HG02943 (cell line): Measurements from ENCODE around the gene LRIT2.
A peak's percentile ranks its signal among the peaks of the same experiment; 100 is the strongest.

ENCODE experiments used
- ATAC-seq: cut with Tn5 transposase; IDR thresholded peaks from one replicate; pipeline ENCODE4 v1.9.1; 2021; ENCODE audit warnings: mild to moderate bottlenecking, low read depth, moderate library complexity; ENCODE audit not compliant: unreplicated experiment

Gene LRIT2, protein sequence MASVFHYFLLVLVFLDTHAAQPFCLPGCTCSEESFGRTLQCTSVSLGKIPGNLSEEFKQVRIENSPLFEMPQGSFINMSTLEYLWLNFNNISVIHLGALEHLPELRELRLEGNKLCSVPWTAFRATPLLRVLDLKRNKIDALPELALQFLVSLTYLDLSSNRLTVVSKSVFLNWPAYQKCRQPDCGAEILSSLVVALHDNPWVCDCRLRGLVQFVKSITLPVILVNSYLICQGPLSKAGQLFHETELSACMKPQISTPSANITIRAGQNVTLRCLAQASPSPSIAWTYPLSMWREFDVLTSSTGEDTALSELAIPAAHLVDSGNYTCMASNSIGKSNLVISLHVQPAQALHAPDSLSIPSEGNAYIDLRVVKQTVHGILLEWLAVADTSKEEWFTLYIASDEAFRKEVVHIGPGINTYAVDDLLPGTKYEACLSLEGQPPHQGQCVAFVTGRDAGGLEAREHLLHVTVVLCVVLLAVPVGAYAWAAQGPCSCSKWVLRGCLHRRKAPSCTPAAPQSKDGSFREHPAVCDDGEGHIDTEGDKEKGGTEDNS

DNA sequence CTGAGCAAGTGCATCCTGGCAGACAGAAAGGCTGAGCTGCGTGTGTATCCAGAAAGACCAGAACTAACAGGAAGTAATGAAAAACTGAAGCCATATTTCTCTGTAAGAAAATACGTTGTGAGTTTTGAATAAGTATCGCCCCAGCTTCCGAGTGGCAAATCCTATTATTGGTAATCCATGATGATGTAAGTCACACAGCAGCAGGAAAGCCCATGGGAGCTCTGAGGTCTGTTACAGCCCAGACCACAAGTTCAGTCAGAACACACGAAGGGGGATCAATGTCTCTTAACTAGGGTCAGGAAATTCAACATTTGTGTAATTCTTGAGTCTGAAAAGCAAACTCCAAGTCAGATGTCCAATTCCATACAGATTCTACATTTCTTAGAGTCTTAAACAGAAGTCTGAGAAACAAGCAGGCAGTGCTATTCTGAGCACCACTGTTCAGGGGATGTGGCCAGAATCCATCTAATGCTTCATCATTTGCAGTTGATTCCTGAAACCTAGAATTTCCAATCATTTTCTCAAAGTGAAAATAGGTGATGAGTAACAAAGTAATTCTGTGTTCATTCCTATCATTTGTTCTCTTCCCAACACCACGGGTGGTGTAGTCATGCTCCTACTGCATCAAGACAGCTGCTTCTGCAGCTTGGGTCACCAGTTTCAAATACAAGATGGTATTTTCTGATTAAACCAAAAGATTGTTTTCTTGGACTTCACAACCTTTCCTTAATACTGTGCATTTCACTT is at the start of gene LRIT2:
Gene LRIT2, minus strand, starts transcription at position 118 of the 747 bp plus-strand sequence. Its CDS starts 24 bp downstream, at position 94.
- no peak for ATAC-seq

- no peak for ATAC-seq
Observed at GRCh38 chr10:84270708-84271107, 45.4 kb upstream of the LRIT2 start.

- ATAC-seq, result no peak
Observed at GRCh38 chr10:84269773-84270172, 44.4 kb upstream of the LRIT2 start.

DNA sequence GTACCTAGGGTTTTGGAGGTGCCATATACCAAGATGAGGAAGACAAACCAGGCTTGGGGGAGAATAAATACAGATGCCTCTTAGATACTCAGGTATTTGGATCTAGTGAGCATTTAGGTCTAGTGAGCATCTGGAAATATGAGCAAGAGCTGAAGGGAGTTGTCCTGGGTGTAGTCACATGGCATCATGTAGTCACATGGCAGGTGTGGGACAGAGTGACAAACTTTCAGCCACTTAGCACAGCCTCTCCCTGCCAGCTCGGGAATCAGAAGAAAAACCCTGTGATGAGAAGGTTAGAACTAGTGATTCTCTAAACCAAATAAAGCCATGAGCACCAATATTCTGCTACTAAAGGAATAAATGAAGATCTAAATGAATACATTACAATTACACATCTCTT is 43.8 kb upstream of the LRIT2 start:
- no peak for ATAC-seq

GRCh38 chr10:84267503-84268126 is 42.3 kb upstream of the LRIT2 start:
- ATAC-seq, result no peak

GRCh38 chr10:84265418-84265817 is 40.1 kb upstream of the LRIT2 start:
- ATAC-seq, result no peak

DNA sequence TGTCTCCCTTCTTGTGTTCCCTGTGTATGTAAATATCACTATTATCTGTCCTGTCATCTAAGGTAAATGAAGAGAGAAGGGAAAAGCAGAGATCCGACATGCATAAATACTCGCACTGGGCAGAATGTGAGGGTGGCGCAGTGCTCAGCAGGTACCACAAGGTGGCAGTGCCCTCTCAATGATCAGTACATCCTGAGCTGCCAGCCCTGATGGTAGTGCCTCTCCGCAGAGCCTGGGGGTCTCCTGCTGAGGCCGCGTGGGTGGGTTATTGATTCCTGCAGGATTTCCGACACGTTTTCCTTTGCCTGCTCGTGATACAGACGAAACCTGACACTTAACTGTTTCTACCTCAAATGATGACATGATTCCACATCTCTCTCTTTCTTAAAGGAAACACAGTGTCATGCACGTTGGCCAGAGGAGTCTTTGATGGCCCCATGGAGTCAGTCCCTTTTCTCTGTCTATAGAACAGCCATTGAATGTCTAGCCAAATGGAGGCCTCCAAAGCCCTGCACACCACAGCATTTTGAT is 39.3 kb upstream of the LRIT2 start:
- ATAC-seq, result peak; percentile 86

- ATAC-seq, result no peak
Observed at GRCh38 chr10:84263716-84264115, 38.4 kb upstream of the LRIT2 start.

DNA sequence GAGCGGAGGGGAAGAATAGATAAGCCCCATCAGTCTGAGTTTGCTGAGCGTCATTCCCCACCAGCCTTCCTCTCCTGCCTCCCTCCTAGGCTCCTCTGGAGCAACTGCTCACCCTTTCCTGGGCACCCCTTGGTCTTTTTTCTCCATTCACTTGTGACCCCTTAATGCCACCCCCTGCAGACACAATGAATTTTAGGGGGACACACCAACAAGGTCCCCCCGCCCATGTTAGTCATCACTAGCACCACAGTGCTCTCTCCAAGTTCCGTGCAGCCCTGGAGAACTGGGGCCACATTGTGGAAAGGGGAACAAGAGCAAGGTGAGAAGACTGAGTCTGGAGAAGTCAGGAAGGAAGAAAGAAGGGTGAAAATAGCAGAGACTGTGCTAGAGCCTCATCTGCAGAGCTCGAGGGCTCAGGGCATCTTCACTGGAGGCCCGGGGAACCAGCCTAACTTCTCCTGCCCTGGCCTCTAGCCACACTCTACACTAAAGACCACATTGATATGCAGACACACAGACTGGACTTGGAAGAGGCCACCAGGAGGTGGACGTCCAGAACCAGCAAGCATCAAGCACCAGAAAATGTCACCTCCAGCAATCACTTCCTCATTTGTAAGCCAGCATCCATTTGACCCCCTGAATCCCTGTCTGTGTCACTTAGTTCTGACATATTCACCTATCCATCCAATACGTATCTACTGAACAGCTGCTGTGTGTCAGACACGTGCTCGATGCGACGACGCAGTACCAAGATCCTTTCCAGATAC is 37.0 kb upstream of the LRIT2 start:
- no peak for ATAC-seq

GRCh38 chr10:84261236-84261915 is 36.0 kb upstream of the LRIT2 start:
- no peak for ATAC-seq

- ATAC-seq, result no peak
Observed at GRCh38 chr10:84258034-84258695, 32.8 kb upstream of the LRIT2 start.

GRCh38 chr10:84257343-84258020 is 32.1 kb upstream of the LRIT2 start:
- ATAC-seq, result no peak

DNA sequence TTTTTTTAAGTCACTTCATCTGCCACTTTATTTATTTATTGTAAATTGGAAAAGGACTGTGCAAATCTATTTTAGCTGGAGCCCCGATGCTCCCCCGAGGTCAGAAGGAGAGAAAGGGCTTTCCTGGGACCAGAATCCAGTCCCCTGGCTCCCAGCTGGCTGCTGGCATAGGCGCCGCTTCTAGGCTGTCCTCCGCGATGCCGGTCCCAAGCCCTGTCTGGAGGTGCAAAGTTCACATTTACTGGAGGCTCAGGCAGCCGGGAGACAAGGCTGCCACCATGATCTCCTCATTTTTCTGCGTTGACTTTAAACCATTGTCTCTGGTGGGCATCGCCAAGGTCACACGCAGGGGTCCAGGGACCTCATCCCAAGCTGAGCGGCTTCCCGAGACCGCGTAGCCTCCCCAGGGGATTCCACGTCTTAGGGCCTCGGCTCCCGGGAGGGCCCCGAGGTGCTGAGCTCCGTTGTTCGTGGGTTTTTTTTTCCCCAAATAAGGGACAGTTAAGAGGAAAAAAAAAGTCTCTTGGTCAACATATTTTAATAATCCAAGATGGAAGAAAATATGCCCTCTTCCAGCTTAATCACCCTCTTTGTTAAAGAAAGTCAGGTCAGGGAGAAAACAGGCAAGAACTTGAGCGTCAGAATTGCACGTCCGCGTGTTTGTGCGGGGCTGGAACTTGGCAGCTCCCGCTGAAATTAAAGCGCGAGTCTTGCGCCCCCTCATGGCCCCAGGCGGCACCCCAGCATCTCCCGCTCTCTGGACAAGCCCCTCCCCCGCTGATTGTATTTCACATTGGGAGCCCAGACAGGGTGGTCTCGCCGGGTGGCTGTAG is 31.4 kb upstream of the LRIT2 start:
- ATAC-seq, result no peak

GRCh38 chr10:84254552-84255478 is 29.5 kb upstream of the LRIT2 start:
- ATAC-seq, result no peak

DNA sequence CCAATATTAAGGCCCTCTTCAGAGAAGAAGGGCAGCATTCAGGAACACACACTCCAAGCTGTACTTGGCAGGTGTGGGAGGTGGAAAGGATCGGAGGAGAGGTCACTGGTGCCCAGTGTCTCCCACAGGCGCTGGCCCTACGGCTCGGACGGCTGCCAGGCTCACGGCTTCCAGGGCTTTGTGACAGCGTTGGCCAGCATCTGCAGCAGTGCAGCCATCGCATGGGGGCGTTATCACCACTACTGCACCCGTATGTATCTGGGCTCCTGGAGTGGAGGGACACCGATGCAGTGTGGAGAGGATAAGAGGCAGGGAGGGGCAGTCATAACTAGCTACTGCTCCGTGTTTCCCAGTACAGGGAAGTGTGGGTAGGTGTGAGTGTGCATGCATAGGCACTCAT is 23.4 kb upstream of the LRIT2 start:
- no peak for ATAC-seq

GRCh38 chr10:84247496-84247895 is 22.2 kb upstream of the LRIT2 start:
- no peak for ATAC-seq
